T-helper 9 cell (primary cell): ENCODE data around the gene WDCP.
"Not testable (repeated sequence)": the region's sequence is repeated elsewhere in the genome, so short reads cannot be mapped to it uniquely, and the experiment has no call there.

Experiments used
- DNase-seq: peaks from one replicate; pipeline ENCODE4 v3.0.0-alpha.2; 2020

Gene WDCP

GRCh38 chr2:24021122-24021998 is 25.8 kb downstream of the WDCP start:
- no peak for DNase-seq

GRCh38 chr2:24020244-24020643 is 26.9 kb downstream of the WDCP start:
- DNase-seq, result no peak

- DNase-seq, result no peak
Measured at GRCh38 chr2:24019729-24020128, 27.5 kb downstream of the WDCP start.

GRCh38 chr2:24018241-24018640 is 28.9 kb downstream of the WDCP start:
- no peak for DNase-seq

GRCh38 chr2:24017711-24018110 is 29.5 kb downstream of the WDCP start:
- DNase-seq, result no peak

GRCh38 chr2:24016853-24017703 is 30.1 kb downstream of the WDCP start:
- no peak for DNase-seq

- DNase-seq, result no peak
Measured at GRCh38 chr2:24016376-24016761, 30.8 kb downstream of the WDCP start.

GRCh38 chr2:24015562-24016375 is 31.4 kb downstream of the WDCP start:
- no peak for DNase-seq

- not testable (repeated sequence) for DNase-seq
Measured at GRCh38 chr2:24014902-24015301, 32.3 kb downstream of the WDCP start.

GRCh38 chr2:24012521-24013188 is 34.5 kb downstream of the WDCP start:
- DNase-seq, result no peak

GRCh38 chr2:24011250-24012104 is 35.7 kb downstream of the WDCP start:
- no peak for DNase-seq

- DNase-seq, result no peak
Measured at GRCh38 chr2:24010477-24011249, 36.5 kb downstream of the WDCP start.

GRCh38 chr2:24009680-24010476 is 37.3 kb downstream of the WDCP start, which contains the start of gene MFSD2B:
Gene MFSD2B, plus strand, starts transcription at chr2:24010085. Its CDS starts 12 bp downstream, at chr2:24010097.
- DNase-seq, result no peak

- DNase-seq, result no peak
Measured at GRCh38 chr2:24009367-24009679, 37.9 kb downstream of the WDCP start.

GRCh38 chr2:24008672-24009366 is 38.4 kb downstream of the WDCP start:
- DNase-seq, result no peak

- no peak for DNase-seq
Measured at GRCh38 chr2:24007693-24008092, 39.5 kb downstream of the WDCP start.

GRCh38 chr2:23994567-23994966 is 52.6 kb downstream of the WDCP start:
- DNase-seq, result no peak

GRCh38 chr2:23993736-23994269 is 53.4 kb downstream of the WDCP start:
- no peak for DNase-seq

- no peak for DNase-seq
Measured at GRCh38 chr2:23992931-23993330, 54.3 kb downstream of the WDCP start.
